Stimulated activated CD4-positive, alpha-beta T cell treated with anti-CD3 and anti-CD28 coated beads, Interleukin-1b, Interleukin-23, amount 100 ng/mL, for 24 hours (primary cell): ENCODE measurements around the gene CRYL1.

Source experiments
- DNase-seq, 4 experiments: peaks; one replicate each; pipeline ENCODE4 v3.0.0-alpha.2; 2020; ENCODE audit warnings: low read depth in 4 of 4, low spot score in 1 of 4

The CRYL1 gene

GRCh38 chr13:20402881-20403280, 122.8 kb downstream of the CRYL1 start:
- no peak for DNase-seq

GRCh38 chr13:20401931-20402856, 123.5 kb downstream of the CRYL1 start:
- no peak for DNase-seq

GRCh38 chr13:20401531-20401930, 124.1 kb downstream of the CRYL1 start:
- DNase-seq, result no peak

- DNase-seq, result no peak
Observed at GRCh38 chr13:20400774-20401173, 124.9 kb downstream of the CRYL1 start.

GRCh38 chr13:20399961-20400360, 125.7 kb downstream of the CRYL1 start:
- no peak for DNase-seq

- DNase-seq, result no peak
Observed at GRCh38 chr13:20399515-20399914, 126.1 kb downstream of the CRYL1 start.

- no peak for DNase-seq
Observed at GRCh38 chr13:20398459-20398858, 127.2 kb downstream of the CRYL1 start.

GRCh38 chr13:20397896-20398295, 127.8 kb downstream of the CRYL1 start:
- no peak for DNase-seq

GRCh38 chr13:20395061-20395916, 130.4 kb downstream of the CRYL1 start:
- no peak for DNase-seq

GRCh38 chr13:20394506-20394905, 131.2 kb downstream of the CRYL1 start:
- DNase-seq, result no peak

GRCh38 chr13:20394169-20394501, 131.5 kb downstream of the CRYL1 start:
- no peak for DNase-seq

- DNase-seq, result no peak
Observed at GRCh38 chr13:20393273-20394168, 132.1 kb downstream of the CRYL1 start.

- no peak for DNase-seq
Observed at GRCh38 chr13:20392530-20392929, 133.1 kb downstream of the CRYL1 start.

GRCh38 chr13:20391597-20392452, 133.8 kb downstream of the CRYL1 start:
- no peak for DNase-seq

GRCh38 chr13:20390526-20391175, 135.0 kb downstream of the CRYL1 start:
- DNase-seq, result no peak

GRCh38 chr13:20389696-20390525, 135.7 kb downstream of the CRYL1 start:
- no peak for DNase-seq

- no peak for DNase-seq
Observed at GRCh38 chr13:20388184-20388583, 137.5 kb downstream of the CRYL1 start.

GRCh38 chr13:20387441-20387971, 138.2 kb downstream of the CRYL1 start:
- DNase-seq, result no peak

GRCh38 chr13:20387006-20387405, 138.7 kb downstream of the CRYL1 start:
- no peak for DNase-seq
